HG03064 (cell line): ENCODE data around the gene MYO5A.
"Not testable (repeated sequence)": the region's sequence is repeated elsewhere in the genome, so short reads cannot be mapped to it uniquely, and the experiment has no call there.

ENCODE experiments used
- ATAC-seq: cut with Tn5 transposase; IDR thresholded peaks from one replicate; pipeline ENCODE4 v1.9.1; 2021; ENCODE audit warnings: low read depth; ENCODE audit not compliant: unreplicated experiment

Gene MYO5A

GRCh38 chr15:52528564-52529340 lies at the start of gene MYO5A:
MYO5A (minus strand) TSS chr15:52528880; CDS start chr15:52528806, 74 bp downstream.
- ATAC-seq = peak; percentile 79

- ATAC-seq = no peak
Measured at GRCh38 chr15:52576692-52577091, 48.0 kb upstream of the MYO5A start.

DNA sequence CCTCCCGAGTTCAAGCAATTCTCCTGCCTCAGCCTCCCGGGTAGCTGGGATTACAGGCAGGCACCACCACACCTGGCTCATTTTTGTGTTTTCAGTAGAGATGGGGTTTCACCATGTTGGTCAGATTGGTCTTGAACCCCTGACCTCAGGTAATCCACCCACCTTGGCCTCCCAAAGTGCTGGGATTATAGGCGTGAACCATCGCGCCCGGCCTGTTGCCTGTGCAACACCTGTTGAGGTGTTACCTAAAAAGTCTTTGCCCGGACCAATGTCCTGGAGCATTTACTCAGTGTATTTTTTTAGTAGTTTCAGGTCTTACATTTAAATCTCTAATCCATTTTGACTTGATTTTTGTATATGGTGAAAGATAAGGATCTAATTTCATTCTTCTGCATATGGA lies 46.9 kb upstream of the MYO5A start:
- ATAC-seq = not testable (repeated sequence)

DNA sequence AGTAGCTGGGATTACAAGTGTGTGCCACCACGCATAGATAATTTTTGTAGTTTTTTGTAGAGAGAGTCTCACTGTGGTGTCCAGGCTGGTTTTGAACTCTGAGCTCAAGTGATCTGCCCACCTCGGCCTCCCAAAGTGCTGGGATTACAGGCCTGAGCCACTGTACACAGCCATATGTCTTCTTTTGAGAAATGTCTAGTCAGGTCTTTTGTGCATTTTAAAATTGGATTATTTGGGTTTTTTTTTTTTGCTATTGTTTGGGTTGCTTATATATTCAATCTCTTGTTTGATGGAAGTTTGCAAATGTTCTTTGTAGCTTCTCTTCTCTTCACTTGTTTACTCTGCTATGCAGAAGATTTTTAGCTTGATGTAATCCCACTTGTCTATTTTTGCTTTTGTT lies 46.4 kb upstream of the MYO5A start:
- no peak for ATAC-seq

DNA sequence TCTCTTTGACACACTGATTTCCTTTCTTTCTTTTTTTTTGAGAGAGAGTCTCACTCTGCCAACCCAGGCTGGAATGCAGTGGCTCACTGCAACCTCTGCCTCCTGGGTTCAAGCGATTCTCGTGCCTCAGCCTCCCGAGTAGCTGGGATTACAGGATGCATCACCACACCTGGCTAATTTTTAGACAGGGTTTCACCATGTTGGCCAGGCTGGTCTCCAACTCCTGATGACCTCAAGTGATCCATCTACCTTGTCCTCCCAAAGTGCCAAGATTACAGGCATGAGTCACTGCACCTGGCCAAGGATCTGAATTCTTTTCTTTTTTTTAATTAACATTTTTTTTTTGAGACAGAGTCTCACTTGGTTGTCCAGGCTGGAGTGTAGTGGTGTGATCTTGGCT lies 45.9 kb upstream of the MYO5A start:
- ATAC-seq = not testable (repeated sequence)

DNA sequence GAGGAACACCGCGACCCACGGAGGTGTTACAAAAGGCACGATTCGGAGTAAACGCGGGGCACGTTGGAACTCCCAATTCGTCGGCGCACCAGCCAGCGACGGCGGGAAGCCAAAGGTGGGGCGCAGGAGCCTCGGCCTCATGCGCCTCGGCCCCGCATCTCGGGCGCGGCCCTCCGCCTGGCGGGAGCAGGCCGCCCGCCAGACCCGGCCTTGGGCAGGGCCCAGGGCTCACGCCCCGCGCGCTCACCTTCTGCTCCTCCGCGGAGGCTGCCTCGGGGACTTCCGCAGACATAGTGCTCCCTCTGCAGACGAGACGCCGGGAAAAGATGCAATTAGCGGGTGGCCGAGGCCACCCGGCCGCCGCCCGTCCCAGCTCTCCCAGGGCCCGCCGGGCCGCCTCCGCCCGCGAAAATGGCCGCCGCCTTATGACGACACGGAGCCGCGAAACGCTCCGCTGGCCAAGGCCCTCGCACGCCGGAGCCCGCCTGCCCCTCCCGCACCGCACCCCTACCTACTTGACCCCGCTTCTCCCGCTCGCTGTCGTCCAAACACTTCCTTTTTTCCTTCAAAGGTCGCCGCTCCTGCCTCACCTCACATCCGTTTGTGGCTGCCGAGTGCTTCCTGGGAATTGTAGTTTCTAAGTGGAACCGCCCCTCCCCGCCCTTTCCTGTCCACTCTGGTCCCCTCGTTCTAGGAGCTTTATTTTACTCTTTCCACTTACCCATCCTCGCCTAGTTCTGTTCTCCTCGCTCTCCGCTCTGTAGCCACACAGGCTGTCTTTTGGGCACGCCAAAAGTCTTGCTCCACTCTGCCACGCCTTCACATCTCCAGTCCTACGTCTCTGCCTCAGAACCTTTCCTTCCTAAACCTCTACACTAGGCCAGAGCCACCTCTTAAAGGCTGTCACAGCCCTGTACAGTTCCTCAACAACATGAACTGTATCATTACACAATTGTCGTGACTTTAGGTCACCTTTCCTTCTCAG lies 40.2 kb upstream of the MYO5A start, which contains the start of gene ARPP19:
ARPP19 (minus strand) TSS at position 430 of the 985 bp plus-strand sequence; CDS start at position 292, 138 bp downstream.
- ATAC-seq = peak; percentile 57

DNA sequence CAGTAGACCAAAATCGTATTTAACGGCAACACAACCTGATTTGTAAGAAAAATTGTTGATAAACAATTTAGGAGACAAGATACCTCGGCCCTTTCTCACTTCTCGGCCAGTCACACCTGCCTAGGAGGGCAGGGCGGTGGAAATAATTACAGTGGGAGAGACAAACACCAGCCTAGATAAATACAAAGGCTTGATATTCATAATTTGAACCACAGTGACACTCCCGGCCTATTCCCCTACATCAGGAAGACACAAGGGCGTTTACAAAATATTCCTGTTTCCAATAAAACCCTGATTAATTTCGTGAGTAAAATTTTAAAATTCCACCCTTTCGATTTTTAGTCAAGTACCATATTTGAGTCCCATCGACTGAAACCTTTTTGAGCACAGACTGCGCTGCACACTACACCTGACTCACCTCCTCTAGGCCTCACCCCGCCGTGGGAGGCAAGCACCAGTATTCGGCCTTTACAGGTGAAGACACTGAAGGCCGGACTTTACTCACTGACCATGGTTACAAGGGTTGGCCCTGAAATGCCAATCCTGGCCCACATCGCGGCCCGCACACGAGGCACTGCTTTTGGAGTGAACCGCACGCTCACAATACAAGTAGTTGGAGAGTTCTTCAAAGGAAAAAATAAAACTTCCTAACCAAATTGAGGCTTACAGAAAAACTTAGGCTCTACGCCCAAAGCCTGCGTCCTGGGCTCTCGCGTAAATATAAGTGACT lies 39.4 kb upstream of the MYO5A start:
- no peak for ATAC-seq

DNA sequence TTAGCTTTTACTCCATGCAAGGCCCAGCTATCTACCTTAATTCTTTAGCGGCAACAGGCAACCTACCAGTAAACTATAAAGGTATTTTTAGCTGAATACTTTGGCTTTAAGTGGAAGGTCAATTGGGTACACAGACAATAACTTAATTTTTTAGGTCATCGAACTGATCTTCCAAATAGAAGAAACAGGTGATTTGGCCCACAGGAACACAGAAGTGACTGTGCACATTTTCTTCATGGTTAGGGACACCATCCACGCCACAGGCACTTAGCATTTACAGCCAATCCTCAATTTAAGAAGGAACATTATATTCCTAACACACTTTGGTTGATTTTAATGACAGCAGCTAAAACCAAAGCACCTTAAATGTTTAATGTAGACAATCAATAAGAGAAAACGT lies 38.2 kb upstream of the MYO5A start:
- no peak for ATAC-seq

DNA sequence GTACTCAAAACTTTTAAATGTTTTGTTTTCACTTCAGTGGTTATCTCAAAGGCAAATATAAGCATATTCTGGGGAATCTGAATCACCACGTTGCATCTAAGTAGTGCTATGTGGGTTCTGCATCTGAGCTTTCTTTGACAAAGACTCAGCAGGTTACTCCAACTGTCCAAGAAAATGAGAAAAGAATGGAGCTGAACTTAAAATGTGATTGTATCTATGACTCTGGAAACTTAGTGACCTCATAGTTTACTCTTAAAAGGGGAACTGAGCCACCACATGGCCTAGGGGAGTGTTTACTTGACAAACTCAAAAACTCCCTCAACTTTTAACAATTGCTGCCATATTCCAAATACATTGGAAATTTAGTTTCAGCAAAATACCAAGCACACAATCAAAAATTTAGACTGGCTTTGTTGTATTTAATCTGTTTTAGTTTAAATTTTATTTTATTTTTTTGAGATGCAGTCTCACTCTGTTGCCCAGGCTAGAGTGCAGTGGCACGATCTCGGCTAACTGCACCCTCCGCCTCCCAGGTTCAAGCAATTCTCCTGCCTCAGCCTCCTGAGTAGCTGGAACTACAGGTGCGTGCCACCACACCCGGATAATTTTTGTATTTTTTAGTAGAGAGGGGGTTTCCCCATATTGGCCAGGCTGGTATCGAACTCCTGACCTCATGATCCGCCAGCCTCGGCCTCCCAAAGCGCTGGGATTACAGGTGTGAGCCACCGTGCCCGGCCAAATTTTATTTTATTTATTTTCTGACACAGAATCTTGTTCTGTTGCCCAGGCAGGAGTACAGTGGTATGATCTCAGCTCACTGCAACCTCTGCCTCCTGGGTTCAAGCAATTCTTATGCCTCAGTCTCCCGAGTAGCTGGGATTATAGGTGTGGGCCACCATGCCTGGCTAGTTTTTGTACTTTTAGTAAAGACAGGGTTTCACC lies 37.0 kb upstream of the MYO5A start:
- not testable (repeated sequence) for ATAC-seq

DNA sequence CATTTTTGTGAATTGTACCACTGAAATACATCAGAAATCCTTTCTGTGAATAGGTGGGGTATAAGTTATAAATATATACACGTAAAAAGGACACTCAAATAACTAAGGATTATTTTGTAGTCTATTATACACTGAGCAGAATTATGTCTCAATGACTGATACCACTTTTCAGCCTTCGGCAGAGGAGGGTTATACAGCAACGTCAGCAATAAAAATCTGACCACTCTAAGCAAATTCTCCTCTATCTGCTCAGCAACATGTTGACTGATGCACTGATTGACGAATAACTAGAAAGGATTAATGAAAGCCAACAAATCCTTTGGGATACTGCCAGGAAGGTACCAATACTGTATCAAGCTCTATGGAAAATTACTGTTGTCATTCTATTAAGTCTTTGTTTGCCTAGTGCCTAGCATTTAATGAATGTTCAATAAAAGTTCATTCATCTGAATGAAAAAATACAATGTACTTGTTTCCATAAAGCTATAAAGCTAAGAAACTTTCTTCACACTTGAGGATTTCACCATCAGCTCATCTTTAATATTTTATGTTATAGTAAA lies 34.9 kb upstream of the MYO5A start:
- no peak for ATAC-seq

DNA sequence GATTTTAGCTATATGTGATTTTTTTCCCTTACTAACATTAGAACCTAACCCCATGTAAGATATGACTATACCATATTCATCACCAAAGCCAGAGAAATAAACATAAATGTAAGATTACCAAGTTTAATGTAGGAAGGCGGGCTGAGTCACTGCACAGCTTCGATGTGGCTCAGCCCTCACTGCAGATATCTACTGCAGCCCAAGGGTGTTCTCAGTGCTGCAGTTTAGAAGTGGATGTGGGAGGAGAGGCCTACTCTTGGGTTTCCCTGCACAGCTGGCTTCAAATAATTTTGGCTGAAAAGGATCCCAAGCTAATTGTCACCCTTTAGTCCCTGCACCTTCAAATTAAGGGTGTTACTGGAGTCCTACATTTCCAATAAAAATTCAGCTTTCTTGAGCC lies 30.9 kb upstream of the MYO5A start:
- no peak for ATAC-seq

DNA sequence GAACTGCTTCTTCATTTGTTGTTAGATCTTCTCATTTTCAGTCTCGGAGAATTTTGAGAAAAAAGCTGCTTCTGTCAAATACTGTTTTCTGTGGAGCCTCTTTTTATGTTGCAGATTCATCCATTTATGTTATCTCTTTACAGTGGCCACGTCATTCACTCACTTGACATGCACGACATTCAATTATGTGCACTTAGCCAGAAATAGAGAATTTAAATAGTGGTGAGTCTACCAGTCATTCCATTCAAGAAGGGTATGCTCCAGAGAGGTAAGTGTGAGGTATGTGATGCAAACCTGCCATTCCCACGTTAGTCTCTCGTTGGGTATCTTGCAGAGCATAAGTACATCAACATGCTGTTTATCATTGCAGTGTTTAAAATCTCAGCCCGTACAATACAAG lies 30.3 kb upstream of the MYO5A start:
- ATAC-seq = no peak

DNA sequence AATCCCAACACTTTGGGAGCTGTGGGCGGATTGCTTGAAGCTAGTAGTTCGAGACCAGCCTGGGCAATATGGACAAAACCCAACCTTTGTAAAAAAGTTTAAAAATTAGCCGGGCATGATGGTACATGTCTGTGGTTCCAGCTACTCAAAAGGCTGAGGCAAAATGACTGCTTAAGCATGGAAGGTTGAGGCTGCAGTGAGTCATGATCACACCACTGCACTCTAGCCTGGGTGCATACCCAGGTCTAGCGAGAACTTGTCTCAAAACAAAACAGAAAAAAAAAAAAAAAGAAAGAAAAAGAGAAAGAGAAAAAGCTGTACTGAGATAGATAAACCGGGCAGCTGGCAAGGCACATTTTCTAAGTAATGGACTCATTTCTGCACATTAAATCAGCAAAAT lies 29.5 kb upstream of the MYO5A start:
- ATAC-seq = peak; percentile 69

DNA sequence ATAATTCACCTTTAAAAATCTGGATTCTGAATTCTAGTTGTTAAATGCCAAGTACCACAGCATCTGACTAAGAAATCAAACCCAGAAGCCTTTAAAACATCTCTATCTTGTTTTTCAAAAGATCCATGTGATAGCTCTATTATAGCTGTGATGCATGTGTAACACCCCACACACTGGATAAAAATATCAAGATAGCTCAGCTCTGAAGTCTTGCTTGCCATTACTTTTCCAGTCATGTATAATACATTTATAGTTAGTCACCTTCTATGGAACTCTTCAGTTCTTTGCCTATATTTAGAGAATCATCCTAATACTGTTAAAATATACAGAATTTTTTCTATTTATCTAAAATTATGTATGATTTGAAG lies 28.6 kb upstream of the MYO5A start:
- ATAC-seq = no peak

DNA sequence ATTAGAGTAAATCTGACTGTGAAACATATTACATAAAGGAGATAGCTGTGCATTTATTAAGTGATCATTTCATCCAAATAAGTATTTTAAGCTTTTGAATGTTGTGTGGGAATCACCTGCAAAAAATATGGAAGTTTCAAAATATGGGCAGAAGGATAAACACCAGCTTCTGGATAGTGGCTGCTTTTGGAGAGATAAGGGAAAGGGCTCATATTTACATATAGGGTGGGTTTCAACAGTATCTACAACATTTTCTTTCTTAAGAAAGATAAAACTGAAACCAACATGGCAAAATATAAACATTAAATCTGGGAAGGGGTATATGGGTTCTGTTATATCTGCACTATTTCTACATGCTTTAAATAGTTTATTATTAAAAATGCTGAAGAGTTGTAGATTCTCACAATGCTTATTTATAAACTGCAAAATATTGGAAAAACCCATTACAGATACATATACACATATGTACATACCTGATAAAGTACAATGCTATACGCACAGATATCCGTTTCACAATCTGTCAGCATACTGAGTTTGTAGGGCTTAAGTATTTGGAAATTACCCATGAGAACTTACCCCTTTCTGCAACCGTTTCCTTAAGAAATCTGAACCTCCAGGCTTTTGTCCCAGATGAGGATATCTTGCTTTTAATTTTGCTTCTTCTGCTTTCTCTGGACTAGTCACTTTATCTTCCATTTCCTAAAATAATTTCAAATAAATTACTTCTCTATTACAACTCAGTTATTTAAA lies 28.0 kb upstream of the MYO5A start:
- no peak for ATAC-seq

DNA sequence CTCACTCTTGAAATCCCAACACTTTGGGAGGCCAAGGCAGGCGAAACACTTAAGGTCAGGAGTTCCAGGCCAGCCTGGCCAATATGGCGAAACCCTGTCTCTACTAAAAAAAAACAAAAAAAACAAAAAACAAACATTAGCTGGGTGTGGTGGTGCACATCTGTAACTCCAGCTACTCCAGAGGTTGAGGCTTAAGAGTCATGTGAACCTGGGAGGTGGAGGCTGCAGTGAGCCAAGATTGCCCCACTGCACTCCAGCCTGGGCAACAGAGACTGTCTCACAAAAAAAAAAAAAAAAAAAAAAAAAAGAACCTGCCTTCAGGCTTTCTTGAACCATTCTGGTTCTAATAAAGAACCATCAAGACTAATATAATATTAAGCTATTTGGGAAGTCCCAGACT lies 23.6 kb upstream of the MYO5A start:
- ATAC-seq = no peak

DNA sequence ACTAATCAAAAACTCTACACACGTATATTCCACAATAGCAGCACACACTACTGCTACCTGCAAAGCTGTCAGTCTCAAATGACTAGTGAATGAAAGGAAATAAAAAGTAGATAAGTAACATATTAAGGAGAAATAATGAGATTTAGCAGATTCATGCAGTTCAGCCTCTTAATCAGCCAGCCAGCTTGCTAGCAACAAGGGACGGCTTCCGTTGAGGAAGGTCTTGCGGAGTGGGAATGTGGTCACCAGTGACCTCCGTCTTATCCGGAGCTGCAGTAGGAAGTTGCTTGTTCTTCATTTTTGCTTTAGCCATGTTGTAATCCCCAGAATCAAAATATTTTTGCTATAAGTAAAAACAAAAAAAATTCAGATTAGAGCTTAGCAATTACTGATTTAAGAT lies 23.1 kb upstream of the MYO5A start:
- no peak for ATAC-seq

DNA sequence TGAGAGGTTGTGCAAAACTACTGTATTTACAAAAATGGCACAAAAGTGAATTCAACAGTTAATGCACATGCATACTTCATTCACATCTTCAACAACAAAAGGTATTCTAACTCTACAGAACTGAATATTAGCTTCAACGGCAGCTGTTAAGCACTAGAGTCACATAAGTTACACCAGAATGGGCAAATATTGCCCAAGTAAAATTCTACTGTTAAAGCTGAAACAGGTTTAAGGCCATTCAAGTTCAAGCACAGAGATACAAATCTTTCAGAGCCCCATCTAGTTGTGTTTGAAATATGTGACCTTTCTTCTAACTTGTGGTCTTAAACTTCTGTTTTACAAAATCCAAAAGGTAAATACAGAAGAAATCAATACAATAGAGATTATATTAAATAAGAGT lies 22.5 kb upstream of the MYO5A start:
- ATAC-seq = not testable (repeated sequence)
